T-helper 22 cell (primary cell): ENCODE measurements around the gene MRPL39.

Source experiments
- DNase-seq: peaks from one replicate; pipeline ENCODE4 v3.0.0-alpha.2; 2020; ENCODE audit warnings: low read depth

Gene MRPL39

DNA sequence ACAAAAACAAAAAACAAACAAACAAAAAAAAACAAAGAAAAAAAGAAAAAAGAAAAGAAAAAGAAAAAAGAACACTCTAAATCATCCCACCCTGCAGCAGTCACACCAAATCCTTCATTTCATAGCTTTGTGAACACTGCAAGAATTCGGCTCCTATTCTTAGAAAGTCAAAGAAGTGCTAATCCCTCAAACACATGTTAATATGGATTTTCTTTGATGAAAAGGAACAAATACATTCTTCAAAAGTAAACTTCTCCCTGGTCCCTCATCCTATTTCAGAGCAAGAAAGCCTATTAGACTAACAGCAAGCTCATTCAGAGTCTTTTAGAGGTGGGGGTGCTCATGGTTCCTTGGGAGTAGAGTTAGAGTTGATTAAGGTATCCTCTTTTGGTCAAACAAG, 7.2 kb upstream of the MRPL39 start:
- DNase-seq = no peak

DNA sequence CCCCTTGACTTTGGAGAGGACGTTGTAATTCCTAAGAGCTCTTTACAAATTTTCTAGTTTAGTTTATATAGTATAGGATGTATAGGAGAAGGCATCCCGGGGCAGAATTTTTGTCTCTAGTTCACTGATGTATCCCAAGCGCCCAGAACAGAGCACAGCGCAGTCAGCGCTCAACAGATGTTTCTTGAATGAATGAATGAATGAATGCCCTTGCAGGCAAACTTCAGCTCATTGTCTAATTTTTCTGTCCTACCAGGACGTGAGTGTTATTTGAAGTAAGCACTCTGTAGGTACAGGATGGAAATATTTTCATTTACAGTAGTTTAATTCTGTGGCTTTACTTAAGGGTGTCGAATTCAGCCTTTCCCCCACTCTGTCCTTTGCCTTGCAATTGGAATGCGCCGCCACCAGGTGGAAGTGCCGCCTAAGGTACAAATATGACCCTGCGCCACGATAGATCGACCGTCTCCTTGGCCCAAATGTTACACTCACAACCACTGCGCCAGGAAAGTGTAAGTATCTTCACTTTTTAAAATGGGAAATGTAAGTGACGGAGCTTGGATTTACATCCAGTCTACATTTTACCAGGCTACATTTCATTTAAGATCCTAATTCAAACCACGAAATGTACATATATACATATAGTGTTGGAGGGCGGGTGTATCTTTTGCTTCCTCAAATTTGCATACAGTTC, 910 bp upstream of the MRPL39 start:
- peak; percentile 45 for DNase-seq

DNA sequence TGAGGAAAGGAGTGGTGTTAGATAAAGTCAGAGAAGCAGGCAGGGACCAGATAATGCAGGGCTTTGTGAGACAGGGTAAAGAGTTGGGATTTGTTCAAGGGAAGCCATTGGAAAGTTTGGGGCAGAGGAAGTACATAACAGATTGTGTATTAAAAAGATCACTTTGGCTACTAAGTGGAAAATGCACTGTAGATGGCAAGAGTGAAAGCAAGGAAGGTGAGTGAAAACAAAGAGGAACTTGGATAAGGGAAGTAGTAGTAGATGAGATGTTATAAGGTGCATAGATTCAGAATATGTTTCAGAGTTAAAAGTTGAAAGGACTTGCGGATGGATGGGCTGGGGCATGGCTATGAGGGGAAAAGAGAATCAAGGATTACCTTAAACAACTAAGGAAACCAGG, 17.4 kb downstream of the MRPL39 start:
- no peak for DNase-seq

DNA sequence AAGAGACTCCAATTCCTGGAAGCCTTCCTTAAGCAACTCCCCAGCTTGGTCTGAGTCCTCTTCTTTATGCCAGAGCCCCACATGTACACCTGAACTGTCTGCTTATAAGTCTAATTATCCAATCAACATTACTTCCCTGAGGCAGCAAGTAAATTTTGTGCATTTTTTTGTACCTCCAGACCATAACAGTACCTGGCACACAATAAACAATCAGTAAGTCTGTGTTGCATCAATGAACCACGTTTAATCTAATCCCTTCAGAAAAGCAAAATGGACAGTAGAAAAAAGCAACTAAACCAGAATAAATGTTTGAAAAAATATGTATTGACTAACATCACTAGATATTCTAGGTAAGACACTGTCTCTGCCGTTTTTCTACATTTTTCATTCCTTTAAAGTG, 20.5 kb downstream of the MRPL39 start:
- DNase-seq = no peak

DNA sequence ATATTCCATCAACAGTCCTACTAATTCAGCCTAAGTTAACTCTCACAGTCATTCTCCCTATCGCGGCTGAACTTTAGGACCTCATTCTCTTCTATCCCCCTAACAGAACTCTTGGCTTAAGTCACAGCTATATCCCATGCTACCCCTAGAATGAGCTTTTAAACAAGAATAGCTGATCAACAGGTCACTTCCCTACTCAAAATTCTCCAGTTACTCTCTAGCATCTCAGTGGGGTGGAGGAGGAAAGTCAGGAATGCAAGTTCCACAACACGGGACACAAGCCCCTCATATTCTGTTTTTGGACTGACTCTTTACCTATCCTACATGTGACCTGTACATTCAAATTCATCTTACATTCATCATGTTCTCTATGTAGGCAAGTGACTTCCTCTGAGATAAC, 21.0 kb downstream of the MRPL39 start:
- DNase-seq = no peak

DNA sequence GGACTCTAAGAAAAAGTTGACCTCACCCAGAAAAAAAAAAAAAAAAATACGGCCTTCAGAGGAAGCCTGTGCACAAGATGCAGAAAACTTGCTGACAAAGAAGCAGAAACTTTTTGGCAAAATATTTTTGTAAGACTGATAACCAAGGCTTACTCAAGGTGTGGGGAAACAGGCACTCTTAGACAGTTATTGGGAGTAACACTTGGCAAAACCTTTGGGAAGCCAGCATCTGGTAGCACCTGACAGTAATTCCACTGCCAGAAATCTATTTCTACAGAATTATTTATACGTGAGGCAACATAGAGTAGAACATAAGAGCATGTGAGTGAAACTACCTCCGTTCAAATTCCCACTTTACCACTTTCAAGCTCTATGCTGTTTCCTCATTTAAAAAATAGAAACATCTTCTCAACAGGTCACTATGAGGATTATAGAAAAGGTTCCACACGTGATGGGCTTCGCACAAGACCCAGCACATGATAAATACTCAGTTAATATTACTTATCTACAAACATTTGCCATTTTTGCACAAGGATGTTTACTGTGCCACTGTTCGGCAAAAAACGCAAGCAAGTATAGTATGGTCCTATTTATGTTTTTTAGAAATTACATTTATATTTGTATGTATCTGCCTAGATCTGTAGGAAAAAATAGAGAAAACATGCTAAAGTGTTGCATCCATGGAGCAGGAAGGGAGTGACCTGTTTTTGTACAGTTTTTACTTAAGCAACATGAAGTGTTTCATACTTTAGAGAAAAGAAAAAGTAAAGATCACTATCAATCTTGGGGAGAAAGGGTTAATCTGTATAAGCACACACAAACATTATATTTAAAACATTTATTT, 22.2 kb downstream of the MRPL39 start:
- DNase-seq = no peak

DNA sequence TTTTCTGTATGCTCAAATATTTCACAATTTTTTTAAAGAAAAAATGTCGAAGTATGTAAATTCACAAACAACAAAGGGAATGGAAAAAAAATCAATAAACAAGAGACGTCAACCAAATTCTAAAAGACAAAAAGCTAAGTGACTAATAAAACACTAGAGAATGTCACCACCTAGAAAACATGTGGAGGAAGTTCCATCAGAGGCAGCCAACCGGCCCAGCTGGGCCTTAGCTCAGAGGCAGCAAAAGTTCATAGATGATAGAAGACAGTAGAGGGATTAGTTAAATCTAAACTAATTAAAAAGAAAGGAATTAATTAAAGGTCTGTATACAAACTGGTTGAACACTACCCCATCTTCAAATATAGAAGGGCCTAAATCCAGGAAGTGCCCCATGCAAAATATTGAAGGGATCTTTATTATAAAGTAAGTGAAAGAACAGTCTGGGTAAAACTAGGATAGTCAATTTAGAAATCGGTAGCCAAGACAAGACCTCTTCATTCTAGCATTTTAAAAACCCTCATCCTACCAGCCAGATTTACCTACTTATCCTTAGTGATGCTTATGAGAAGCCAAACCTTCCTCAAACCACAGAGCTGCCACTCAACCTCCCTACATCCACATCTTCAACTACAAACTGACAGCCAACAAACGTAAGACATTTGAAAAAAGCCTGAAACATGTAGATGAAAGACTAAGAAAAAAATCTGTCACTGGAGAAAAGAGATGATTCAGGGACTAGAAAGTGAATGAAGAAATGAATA, 23.7 kb downstream of the MRPL39 start:
- DNase-seq = no peak

DNA sequence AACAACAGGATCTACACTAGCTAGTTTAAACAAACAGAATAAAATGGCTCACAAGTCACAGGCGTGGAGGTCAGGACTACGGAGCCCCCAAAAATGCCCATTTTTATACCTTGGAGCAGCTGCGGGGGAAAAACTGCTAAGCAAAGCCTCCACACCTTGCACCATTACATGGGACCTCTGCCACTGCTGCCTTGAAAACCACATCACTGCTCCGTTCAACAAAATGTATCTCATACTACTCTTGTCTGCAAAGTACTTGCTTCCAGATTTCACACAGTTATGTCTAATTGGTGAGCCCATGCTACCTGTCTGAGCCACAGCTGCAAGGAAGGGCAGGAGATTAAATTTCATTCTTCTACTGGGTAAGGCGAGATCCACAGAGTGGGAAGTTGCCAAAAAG, 24.4 kb downstream of the MRPL39 start:
- DNase-seq = no peak

DNA sequence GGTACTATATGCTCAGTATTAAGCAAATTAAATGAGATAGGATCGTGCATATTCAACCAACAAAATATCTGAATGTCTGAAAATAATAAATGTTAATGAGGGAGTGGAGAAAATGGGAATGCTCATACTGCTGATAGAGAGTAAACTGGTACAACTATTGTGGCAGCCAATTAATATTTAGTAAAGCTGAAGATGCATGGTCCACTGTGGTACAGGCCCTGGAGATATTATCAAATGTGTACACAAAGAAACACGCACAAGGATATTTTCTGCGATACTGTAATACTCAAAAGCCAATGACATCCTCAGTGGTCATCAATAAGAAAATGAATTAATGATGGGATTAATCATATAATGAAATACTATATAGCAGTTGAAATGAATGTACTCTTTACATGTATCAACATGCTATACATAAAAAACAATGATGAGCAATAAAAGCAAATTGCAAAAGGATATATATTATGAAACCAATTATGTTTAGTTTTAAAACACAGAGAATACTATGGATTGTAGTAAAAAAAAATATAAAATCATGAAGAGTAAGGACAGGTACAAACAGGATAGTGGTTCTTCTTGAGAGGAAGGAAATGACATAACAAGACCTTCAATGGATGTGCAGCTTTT, 25.0 kb downstream of the MRPL39 start:
- no peak for DNase-seq

DNA sequence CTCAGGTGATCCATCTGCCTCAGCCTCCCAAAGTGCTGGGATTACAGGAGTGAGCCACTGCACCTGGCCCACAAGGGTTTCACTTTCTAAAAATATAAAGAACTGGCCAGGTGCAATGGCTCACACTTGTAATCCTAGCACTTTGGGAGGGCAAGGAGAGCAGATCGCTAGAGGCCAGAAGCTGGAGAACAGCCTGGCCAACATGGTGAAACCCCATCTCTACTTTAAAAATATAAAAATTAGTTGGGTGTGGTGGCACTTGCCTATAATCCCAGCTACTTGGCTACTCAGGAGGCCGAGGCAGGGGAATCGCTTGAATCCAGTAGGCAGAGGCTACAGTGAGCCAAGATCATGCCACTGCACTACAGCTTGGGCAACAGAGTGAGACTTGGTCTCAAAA, 25.7 kb downstream of the MRPL39 start:
- DNase-seq = no peak

DNA sequence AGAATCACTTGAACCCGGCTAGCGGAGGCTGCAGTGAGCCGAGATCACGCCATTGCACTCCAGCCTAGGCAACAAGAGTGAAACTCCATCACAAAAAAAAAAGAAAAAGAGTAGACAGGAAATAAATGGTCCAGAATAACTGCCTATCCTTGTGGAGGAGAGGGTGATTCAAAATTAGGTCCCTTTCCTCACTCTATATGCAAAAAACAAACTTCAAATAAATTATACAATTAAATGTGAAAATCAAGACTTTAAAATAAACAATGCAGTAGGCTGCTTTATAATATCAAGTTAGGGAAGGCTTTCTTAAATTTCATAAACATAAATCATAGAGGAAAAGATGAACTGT, 26.4 kb downstream of the MRPL39 start:
- no peak for DNase-seq

DNA sequence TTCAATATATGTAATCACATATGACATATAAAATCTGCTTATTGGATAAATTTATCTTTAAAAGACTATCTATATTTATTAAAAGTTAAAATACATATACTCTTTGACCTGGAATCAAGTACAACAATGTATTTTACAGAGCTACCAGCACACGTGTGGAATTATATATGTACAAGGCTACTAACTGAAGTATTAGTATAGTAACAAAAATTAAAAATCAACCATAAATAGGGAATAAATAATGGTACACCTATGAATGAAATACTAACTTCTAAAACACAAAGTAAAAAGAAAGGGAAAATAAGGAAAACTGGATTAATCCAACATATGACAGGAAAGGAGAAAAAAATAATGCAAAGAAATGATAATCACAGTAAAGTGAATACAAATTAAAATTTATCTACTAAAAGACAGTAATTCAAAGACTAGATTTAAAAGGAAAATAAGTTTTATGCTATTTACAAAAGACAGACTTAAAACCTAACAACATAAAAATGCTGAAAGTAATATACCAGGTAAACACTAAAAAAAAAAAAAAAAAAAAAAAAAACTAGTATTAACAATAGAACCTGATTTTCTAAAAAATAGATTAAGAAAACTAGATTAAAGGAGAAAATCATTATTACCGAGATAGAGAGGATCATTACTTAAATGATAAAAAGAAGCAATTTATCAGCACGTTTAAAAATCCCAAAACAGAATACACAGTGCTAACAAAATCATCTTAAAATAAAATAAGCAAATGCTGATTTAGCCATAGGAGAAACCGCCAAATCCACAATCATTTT, 27.9 kb downstream of the MRPL39 start:
- DNase-seq = no peak

DNA sequence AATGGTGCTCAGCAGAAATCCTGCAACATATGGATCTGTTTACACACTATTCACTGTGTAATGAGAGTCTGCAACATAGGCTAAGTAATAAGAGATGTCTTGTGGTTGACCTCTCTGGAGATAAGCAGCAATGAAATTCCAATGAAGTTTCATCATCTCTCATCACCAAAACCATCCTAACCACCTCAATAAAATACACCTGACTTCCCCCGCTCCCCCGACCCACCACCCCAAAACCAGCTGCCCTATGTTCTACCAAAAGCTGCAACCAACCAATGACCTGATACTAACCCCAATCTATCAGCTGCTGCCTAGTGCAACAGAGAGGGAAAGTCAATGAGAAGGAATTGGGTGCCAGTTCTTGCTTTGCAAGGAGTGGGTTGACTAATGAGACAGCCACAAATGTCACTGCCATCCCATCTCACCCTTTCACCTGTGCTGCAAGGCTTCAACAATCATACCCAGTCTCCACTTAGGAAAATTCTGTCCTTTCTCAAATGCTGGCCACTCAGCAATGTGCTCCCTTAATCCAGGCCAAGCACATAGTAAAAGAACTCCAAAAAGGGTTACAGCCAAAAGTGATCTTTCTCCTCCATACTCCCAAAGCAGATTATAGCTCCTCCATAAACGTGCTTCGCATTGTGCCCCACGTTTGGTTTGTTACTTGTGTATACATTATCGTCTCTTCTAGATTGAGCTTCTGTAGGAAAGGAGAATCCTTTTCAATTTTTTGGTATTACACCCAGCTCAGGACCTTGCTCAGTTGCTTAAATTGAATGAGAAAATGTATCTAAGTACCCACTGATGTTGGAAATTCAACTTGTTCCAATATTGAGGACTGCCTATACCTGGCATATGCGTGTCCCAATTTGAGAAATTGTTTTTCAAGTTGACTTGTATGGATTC, 29.0 kb downstream of the MRPL39 start:
- DNase-seq = no peak

DNA sequence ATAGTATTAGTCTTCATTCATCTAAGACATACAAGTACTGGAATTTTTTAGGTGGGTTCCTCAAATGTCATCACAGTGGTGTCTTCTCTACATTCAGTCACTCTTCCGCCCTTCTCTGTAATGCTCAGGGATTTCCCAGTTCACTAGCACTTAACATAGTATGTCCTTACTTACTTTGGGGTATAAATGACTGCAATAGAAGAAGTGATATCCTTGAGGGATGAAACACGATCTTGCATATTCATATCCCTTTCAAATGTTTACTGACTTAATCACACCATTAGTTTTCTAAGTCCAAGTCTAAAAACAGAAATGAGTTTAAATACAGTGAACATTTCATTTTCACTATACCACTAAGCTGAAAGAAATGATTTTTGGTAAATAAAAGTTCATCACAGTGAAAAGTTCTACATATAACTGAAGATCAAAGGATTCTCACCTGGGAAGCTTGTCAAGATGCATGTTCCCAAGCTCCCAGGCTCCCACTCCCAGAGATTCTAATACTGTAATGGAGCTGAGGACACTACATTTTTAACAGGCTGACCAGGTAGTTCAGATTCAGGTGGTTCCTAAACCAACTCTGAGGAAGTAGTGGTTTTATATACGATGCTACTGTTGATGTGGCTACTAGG, 29.7 kb downstream of the MRPL39 start:
- DNase-seq = no peak

DNA sequence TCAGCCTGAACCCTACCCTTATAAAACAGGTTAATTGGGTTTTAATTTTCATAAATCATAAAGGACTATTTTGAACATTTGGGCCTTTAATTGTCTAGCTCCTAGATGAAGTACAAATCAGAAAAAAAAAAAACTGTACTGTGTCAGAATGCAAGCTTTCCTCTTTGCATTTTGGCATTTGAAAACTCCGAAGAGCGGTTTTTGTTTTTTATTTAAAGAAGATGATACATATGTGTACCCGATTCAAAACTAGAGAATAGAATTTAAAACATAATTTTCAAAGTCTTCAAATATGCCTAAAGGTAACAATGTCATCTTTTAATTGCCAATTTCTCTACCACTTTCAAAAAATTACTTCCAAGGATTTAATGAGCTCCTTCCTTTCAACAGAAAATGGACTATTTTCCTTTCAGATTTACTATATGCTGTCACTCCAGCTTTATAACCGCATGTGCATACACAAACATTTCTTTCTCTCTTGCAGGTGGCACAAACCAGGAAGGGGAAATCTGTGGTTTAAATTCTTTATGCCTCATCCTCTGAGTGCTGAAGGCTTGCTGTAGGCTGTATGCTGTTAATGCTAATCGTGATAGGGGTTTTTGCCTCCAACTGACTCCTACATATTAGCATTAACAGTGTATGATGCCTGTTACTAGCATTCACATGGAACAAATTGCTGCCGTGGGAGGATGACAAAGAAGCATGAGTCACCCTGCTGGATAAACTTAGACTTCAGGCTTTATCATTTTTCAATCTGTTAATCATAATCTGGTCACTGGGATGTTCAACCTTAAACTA, 33.7 kb downstream of the MRPL39 start:
- DNase-seq = peak; percentile 48

DNA sequence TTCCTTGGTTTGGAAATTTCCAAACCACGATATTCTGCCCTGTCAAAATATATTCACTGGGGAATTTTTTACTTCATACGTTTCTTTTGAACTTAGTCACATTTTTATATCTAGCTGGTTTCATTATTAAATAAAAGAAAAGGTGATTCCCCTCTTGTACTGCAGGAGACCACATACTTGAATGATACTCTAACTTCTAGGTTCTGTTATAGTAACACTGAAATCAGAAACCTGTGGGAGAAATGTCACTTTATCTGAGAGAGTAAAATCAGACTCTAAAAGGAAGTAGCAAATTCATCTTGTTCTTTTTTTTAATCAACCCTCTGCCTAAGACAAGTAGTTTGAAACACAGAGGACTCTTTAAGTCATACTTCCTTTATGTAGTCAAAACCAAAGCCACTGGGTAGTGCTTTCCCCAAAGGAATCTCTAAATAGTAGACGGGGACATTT, 34.4 kb downstream of the MRPL39 start:
- no peak for DNase-seq

DNA sequence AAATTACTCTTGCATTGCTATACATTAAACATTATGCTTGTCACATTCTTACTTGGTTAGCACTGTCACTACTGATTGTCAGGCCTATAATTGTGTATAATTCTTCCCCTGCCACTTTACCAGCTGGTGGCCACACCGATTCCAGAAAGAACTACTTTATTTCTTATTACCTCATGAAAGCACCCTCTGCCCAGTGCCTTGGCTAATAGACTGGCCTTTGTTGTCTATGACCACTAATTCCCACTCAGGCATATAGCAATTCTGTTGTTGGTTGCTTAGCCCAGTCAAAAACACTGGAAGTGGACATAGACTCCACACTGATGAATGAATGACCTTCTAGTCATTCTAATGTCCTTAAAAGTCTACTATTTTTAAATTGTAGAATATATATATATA, 35.6 kb downstream of the MRPL39 start:
- no peak for DNase-seq

DNA sequence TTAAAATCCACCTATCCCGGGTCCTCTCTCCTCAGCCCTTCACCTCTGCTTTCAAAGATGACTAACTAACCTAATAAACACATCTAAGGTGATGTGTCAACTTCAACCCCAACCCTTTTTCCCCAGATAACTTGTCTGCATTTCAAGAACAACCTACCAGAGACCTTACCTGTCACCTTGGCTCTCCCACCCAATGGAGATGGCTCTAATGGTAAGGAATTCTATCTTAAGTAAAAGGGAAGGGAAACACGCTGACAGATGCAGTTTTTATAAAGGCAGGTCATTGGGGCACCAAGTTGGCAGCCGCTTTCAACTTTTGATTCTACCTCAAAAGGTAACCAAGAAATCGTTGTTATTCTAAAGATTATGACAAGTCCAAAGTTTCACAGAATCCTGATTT, 37.6 kb downstream of the MRPL39 start:
- no peak for DNase-seq

DNA sequence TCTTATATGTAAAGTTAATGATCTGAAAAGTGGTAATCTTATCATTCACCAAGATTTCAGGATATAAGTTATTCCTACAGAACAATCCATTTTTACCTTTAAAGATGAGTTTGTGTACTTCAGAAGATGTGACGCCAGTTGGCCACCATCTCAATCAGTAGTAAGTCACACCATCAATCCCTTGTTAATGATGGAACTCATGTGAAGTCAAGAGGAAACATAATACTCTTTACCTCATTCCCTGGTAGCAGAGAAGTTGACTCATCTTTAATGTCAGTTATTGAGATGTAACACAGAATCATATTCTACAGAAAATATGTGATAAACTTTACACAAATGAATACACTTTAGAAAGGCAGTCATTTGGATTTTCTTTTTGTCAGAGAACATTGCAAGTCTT, 38.2 kb downstream of the MRPL39 start:
- DNase-seq = no peak
